GM12873 (cell line): ENCODE results near the gene KLHL15.

Experiments used
- CTCF ChIP-seq: IDR thresholded peaks from 2 replicates; pipeline ENCODE4 v1.5.1; 2012; ENCODE audit warnings: low read depth, mild to moderate bottlenecking, moderate library complexity, low read length, control low read depth; ENCODE audit not compliant: insufficient read depth; ENCODE audit errors: missing control alignments

The KLHL15 gene

GRCh38 chrX:23989689-23990088 lies 37.3 kb downstream of the KLHL15 start:
- no peak for TF ChIP-seq CTCF

- TF ChIP-seq CTCF, result no peak
These were observed 44.1 kb downstream of the KLHL15 start for GRCh38 chrX:23982891-23983290.

- no peak for TF ChIP-seq CTCF
These were observed 45.3 kb downstream of the KLHL15 start for GRCh38 chrX:23981711-23982110.

GRCh38 chrX:23981222-23981621 lies 45.8 kb downstream of the KLHL15 start:
- no peak for TF ChIP-seq CTCF

GRCh38 chrX:23980011-23980441 lies 47.0 kb downstream of the KLHL15 start:
- TF ChIP-seq CTCF, result no peak

- no peak for TF ChIP-seq CTCF
These were observed 48.5 kb downstream of the KLHL15 start for GRCh38 chrX:23978491-23978890.

- no peak for TF ChIP-seq CTCF
These were observed 62.8 kb downstream of the KLHL15 start for GRCh38 chrX:23964191-23964590.
